ENCODE measurements around the gene UBL3.

GRCh38 chr13:29885989-29886388 is 35.6 kb upstream of the UBL3 start:
- TF ChIP-seq ZFX (IDR thresholded peaks at IDR 0.05) (no peak), CTCF (conservative IDR thresholded peaks at IDR 0.05) (no peak)
